Lung (tissue), 12 donors: ENCODE data around the gene OLA1. TPM values are rescaled to one million over a fixed set of nuclear protein-coding genes. Genes with fewer than 3 reads are reported as not detected.

Experiments used
- ATAC-seq: fragments of 200-7000 bp; cut with Tn5 transposase; one replicate; pipeline ENCODE4 v1.9.1; 2020; ENCODE audit warnings: moderate number of reproducible peaks; ENCODE audit not compliant: insufficient read depth, low FRiP score
- DNase-seq, 3 donors: peaks; one replicate each; pipeline ENCODE4 v3.0.0-alpha.2; 2013 to 2017
- H3K27ac ChIP-seq, 2 donors: one replicate each; pipeline ENCODE4 v1.5.1; 2013; ENCODE audit warnings: mild to moderate bottlenecking in 2 of 2, moderate library complexity in 2 of 2, control low read depth in 1 of 2, inconsistent platforms in 1 of 2, low read depth in 1 of 2, low read length in 1 of 2
- H3K27me3 ChIP-seq, 3 donors: one replicate each; pipeline ENCODE4 v1.5.1; 2013; ENCODE audit warnings: low read length in 2 of 3; ENCODE audit not compliant: control insufficient read depth in 3 of 3, insufficient read depth in 3 of 3
- H3K36me3 ChIP-seq, 4 donors: one replicate each; pipeline ENCODE4 v1.5.1; 2013; ENCODE audit warnings: low read length in 4 of 4, mild to moderate bottlenecking in 1 of 4, moderate library complexity in 1 of 4; ENCODE audit not compliant: control insufficient read depth in 4 of 4, insufficient read depth in 4 of 4
- H3K4me1 ChIP-seq, 5 donors: one replicate each; pipeline ENCODE4 v1.5.1; 2013; ENCODE audit warnings: low read length in 5 of 5, mild to moderate bottlenecking in 2 of 5, moderate library complexity in 1 of 5; ENCODE audit not compliant: control insufficient read depth in 5 of 5, insufficient read depth in 5 of 5
- H3K4me3 ChIP-seq: one replicate; pipeline ENCODE4 v1.5.1; 2013; ENCODE audit warnings: mild to moderate bottlenecking, control low read depth, moderate library complexity
- H3K9ac ChIP-seq, 2 donors: one replicate each; pipeline ENCODE4 v1.5.1; 2013; ENCODE audit warnings: low read length in 2 of 2, control low read depth in 1 of 2; ENCODE audit not compliant: insufficient read depth in 1 of 2
- H3K9me3 ChIP-seq, 4 donors: one replicate each; pipeline ENCODE4 v1.5.1; 2013; ENCODE audit warnings: low read length in 3 of 4, mild to moderate bottlenecking in 1 of 4, moderate library complexity in 1 of 4; ENCODE audit not compliant: control insufficient read depth in 4 of 4, insufficient read depth in 3 of 4
- WGBS, 2 donors: extraction: QIAGEN DNeasy Blood & Tissue Kit; methylation state at CpG; one replicate each; pipeline ENCODE4 v1.1.7; 2013; 5-methylcytosine and 5-hydroxymethylcytosine counted together
- polyA plus RNA-seq, 2 donors: library from polyadenylated mRNA; stranded (reverse); fragments of 200-250 nt; gene quantifications; one replicate each; pipeline ENCODE4 v1.2.1, GENCODE V29; 2013
- total RNA-seq, 2 donors: library from RNA; depleted of rRNA in 1 of 2; stranded (reverse); fragments of >200 nt in 1 of 2; gene quantifications; one replicate each; pipeline ENCODE4 v1.2.1, GENCODE V29; 2014 to 2021
- TF ChIP-seq, protein P1 (sequence below): IDR thresholded peaks from 2 replicates; pipeline ENCODE4 v1.5.1; 2012; ENCODE audit warnings: mild to moderate bottlenecking; ENCODE audit errors: control extremely low read depth, extremely low read depth
- donor health status: control.
- donor health status: control.
- donor health status: Bipolar disorder and iron deficiency.
- donor health status: healthy.
- donor health status: DM: yes; HTN: yes; CAD: no.

Gene OLA1
- total and polyA plus RNA-seq, 4 donors: 49.8 to 71.4 (median 53.4) TPM

DNA sequence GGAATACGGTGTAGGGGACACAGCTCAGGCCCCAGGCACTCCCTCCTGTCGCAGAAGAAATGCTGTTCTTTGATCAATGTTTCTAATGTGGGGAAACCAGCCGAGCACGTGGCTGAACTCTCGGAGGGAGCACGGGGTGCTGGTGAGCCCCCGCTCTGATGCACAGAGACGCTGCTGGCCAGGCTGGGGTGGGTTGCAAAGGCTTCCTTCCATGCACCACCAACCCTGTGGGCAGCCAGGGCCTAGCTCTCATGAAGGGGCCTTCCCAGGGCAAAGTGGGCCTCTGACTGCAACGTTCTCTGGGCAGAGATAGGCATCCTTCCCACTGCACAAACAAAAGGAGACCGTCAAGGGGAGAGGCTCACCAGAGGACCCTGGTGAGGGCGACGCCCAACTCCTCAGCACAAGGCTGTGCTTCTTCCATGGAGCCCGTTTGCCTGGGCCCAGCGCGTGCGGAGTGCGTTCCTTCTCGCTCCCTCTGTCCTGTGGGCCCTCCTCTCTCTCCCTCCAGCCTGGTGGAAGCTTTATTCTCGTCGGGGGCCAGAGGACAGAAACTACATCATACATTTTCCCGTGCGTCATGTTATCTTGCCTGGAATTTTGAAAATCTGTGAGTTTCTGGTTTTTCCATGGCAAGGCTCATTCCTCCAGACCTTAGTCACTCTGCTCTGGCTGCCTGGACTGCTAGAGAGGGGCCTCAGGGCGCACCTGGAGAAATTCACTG, 222.0 kb downstream of the OLA1 start:
- Histone ChIP-seq H3K36me3 (no peaks in the 10 kb centered on the region), H3K4me3 (no peak overlapping the region), H3K9me3 (no peaks in the 10 kb centered on the region), H3K27me3 (no peaks in the 10 kb centered on the region), H3K27ac (peak overlapping the region; percentile 75 to 85), H3K4me1 (peaks cover 4 to 65% (median 27%) of the 10 kb centered on the region in 5 donors), H3K9ac (peak overlapping the region in 1 of 2 donors; percentile 47)
- WGBS, 2 donors: 87 to 92% methylated on average over 23 of the region's 23 CpGs
- ATAC-seq (no peak), DNase-seq (peak in 1 of 3 donors; percentile 24)
- TF ChIP-seq, protein P1, sequence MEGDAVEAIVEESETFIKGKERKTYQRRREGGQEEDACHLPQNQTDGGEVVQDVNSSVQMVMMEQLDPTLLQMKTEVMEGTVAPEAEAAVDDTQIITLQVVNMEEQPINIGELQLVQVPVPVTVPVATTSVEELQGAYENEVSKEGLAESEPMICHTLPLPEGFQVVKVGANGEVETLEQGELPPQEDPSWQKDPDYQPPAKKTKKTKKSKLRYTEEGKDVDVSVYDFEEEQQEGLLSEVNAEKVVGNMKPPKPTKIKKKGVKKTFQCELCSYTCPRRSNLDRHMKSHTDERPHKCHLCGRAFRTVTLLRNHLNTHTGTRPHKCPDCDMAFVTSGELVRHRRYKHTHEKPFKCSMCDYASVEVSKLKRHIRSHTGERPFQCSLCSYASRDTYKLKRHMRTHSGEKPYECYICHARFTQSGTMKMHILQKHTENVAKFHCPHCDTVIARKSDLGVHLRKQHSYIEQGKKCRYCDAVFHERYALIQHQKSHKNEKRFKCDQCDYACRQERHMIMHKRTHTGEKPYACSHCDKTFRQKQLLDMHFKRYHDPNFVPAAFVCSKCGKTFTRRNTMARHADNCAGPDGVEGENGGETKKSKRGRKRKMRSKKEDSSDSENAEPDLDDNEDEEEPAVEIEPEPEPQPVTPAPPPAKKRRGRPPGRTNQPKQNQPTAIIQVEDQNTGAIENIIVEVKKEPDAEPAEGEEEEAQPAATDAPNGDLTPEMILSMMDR: no peak

DNA sequence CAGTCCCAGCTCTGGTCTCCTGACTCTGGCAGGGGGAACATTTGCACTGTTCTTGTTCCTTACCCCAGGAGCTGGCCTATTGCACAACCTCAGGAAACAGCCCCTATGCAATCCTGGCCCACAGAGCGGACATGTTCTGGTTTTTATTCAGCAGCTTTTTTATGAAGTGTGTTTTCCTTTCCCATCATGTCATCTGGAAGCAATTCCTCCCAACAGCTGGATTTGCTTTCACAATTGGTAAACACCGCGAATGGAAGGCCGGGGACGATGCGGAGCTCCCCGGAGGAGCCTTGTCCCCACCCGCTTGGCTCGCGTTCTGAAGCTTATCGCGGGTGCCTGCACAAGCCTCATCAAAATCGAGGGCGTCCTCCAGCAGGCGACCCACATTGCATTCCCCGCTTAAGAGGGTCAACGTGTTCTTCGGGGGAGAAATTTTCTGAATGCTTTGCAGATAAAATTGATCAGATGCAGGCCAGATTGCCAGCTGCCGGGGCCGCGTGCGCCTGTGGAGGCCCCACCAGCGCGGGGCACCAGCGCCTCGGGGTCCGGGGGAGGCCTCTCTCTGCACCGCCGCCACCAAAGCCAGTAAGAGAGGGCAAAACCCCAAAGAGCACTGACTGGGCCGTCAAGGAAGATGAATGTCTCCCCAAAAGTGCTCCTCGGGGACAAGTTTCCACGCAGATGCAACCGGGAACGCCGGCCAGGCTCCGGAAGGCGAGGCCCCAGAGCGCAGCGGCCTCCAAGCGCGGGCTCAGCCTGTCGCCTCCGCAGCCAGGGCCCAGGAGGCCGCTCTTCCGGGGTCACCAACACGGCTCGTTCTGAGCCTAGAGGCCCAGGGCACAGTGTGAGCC, 222.8 kb downstream of the OLA1 start:
- Histone ChIP-seq H3K4me1 (peaks cover 6 to 70% (median 27%) of the 10 kb centered on the region in 5 donors), H3K27ac (peak overlapping the region; percentile 76 to 85), H3K4me3 (no peak overlapping the region), H3K27me3 (no peaks in the 10 kb centered on the region), H3K36me3 (no peaks in the 10 kb centered on the region), H3K9me3 (no peaks in the 10 kb centered on the region), H3K9ac (peak overlapping the region; percentile 16 to 47)
- TF ChIP-seq, protein P1: no peak
- DNase-seq (peak; percentile 97 to 100 (median 99)), ATAC-seq (peak; percentile 47)
- 71 to 73% methylated on average over 47 of the region's 47 CpGs for WGBS, 2 donors

DNA sequence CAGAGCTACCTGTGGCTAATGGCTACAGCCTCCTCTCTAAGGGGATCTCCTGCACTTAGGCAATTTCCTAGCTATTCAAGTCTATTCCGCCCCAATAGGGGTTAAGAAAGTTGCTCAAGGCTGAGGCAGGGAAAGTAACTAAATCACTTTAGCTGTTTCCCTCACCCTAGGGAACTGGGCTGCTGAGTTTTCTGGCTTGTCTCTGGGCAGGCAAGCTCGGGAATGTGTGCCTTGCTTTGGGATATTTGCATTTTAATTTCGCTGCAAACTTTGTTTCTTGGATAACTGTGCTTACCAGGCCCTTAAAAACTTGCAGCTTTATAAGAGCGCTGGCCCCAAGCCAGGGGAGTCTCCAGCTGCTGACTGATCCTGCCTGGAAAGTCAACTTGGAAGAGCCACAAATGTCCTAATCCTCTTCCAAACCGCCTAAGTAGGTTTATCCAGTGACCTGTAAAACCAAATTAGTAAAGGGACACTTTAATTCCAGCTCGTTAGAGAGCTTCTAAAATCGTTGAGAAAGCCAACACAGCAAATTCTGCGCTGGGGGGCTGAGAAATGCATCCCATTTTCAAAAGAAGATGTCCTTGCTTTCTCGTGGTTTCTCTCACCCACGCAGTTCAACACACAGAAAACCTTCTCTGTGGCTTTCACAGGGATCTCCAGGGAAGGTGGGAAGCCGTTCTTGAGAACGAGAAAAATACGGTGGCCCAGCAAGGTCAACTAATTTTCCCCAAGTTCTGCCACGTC, 223.6 kb downstream of the OLA1 start:
- no peaks in the 10 kb centered on the region for H3K27me3 ChIP-seq
- 45 to 54% methylated on average over 14 of the region's 14 CpGs for WGBS, 2 donors
- H3K4me1 ChIP-seq: peaks cover 6 to 76% (median 27%) of the 10 kb centered on the region in 5 donors
- DNase-seq (peak; percentile 88 to 95 (median 95)), ATAC-seq (no peak)
- no peaks in the 10 kb centered on the region for H3K36me3 ChIP-seq
- peak overlapping the region; percentile 76 to 85 for H3K27ac ChIP-seq
- TF ChIP-seq, protein P1: no peak
- no peaks in the 10 kb centered on the region for H3K9me3 ChIP-seq
- H3K9ac ChIP-seq: peak overlapping the region in 1 of 2 donors; percentile 30
- no peak overlapping the region for H3K4me3 ChIP-seq
